HG02970 (cell line): ENCODE measurements around the gene TEAD1.

Source experiments
- ATAC-seq: cut with Tn5 transposase; IDR thresholded peaks from one replicate; pipeline ENCODE4 v1.9.1; 2021; ENCODE audit warnings: mild to moderate bottlenecking, moderate library complexity, moderate number of reproducible peaks; ENCODE audit not compliant: unreplicated experiment, low FRiP score

The TEAD1 gene

DNA sequence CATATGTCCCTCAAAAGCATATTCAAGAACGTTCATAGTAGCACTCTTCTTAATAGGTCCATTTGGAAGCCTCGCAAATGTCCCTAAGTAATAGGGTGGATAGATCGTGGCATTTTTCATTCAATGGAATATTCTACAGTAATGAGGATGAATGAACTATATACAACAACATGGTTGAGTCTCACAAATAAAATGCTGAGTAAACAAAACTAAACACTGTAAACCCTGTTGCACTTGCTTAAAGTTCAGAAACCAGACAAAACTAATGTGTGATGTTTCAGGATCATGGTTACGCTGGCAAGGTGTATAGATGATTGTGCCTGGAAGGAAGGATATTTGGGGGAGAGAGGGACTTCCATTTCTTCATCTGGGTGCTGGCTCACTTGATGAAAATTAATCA is 244.4 kb downstream of the TEAD1 start:
- no peak for ATAC-seq

DNA sequence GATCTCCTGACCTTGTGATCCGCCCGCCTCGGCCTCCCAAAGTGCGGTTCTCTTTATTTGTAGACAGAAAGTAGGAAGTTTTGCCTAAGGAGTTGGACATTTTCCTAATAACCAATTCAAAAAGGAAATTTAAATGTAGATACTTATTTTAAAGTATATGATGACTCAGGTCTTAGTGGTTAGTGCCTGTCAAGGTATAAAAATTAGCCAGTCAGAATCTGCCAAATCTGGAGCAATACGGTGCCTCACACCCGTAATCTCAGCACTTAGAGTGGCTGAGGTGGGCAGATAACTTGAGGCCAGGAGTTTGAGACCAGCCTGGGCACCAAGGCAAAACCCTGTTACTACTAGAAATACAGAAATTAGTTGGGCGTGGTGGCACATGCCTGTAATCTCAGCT is 248.2 kb downstream of the TEAD1 start:
- no peak for ATAC-seq

DNA sequence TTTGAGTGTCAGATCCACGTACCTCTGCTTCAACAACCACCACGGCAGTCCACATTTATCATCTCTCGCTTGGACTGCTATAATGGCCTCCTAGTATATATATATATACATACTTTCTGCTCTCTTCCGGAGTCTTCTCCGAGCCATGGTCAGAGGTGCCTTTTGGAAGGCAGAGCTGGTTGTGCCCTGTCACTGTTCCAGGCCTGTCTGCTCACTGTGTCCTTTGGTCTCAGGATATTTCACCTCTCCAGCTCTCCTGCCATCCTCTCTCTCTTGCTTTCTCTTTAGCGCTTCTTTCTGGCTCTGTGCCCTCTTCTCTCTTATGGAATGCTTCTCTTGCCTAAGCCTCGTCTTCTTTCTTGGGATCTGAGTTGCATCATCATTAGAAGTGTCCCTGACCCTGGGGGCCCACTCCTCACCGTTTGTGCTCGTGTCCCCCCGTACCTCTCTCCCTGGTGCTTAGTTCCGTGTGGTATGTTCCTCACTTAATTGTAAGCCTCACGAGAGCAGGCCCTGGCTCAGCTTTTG is 248.8 kb downstream of the TEAD1 start:
- ATAC-seq: no peak

- no peak for ATAC-seq
Measured at GRCh38 chr11:12924650-12925049, 250.4 kb downstream of the TEAD1 start.

DNA sequence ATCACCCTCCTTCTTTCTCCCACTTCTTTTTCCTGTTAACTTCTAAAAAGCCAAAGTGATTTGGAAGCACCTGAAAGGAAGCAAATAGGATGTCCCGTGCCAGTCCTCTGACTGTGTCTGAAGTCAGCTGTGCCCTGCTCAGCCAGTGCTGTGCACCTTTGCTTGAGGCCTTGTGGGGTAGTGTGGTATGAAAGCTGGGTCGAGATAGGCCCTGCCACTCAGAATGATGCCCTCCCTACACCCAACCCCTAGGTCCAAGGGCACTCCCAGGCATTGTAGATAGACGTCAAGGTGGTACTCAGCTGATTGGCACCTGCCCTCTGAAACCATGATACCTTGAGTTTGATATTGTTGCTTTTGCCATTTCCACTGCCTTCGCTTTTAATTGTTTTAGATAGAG is 251.3 kb downstream of the TEAD1 start:
- ATAC-seq: no peak

- no peak for ATAC-seq
Measured at GRCh38 chr11:12927221-12927620, 253.0 kb downstream of the TEAD1 start.

GRCh38 chr11:12927886-12928285 is 253.7 kb downstream of the TEAD1 start:
- no peak for ATAC-seq

DNA sequence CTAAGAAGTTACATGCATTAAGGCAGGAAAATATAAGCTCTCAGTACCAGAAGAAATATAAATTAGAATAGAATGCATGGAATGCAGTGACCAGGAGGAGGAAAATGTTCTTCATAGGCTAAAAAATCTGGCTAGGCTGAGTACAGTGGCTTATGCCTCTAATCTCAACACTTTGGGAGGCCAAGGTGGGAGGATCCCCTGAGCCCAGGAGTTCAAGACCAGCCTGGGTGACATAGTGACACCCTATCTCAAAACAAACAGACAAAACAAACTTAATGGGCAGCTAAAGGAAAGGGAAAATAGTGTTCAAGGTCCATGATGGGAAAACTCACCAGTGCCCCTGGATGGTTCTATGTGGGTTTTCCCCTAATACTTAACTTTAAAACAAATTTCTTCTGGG is 256.6 kb downstream of the TEAD1 start:
- ATAC-seq: no peak

DNA sequence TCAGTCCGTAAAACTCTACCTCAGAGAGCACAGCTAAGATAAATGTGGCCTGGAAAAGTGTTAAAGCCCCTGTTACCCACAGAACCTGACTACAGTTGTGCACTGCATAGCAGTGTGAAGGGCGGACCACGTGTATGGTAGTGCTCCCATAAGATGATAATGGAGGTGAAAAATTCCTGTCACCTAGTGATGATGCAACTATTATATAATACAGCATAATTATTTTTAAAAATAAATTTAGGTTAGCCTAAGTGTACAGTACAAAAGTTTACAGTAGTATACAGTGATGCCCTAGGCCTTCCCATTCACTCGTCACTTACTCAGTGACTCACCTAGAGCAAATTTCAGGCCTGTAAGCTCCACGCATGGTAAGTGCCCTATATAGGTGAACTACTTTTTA is 258.3 kb downstream of the TEAD1 start:
- no peak for ATAC-seq

- no peak for ATAC-seq
Measured at GRCh38 chr11:12936200-12936599, 262.0 kb downstream of the TEAD1 start.

- no peak for ATAC-seq
Measured at GRCh38 chr11:12938590-12939247, 264.5 kb downstream of the TEAD1 start.

- no peak for ATAC-seq
Measured at GRCh38 chr11:12941671-12942070, 267.4 kb downstream of the TEAD1 start.

DNA sequence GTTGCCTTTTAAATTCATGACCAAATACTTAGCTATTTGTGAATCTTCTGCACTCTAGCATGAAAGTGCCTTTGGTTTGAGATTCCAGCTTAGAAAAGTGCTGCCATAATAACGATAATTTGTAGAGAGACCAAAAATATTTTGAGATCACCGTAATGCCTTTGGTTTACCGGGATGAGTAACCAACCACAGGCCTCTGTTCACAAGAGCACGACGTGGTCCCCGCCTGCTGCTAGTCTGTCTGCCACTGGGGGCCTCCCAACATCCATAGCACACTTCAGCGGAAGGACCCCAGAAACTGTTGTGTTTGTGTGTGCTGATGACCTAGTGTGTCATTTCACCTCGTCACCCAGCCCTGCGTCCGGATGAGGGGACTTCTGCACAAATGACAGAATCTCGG is 267.9 kb downstream of the TEAD1 start:
- ATAC-seq: no peak

- no peak for ATAC-seq
Measured at GRCh38 chr11:12943311-12943710, 269.1 kb downstream of the TEAD1 start.

- no peak for ATAC-seq
Measured at GRCh38 chr11:12944889-12945288, 270.7 kb downstream of the TEAD1 start.

- no peak for ATAC-seq
Measured at GRCh38 chr11:12949453-12949852, 275.2 kb downstream of the TEAD1 start.

DNA sequence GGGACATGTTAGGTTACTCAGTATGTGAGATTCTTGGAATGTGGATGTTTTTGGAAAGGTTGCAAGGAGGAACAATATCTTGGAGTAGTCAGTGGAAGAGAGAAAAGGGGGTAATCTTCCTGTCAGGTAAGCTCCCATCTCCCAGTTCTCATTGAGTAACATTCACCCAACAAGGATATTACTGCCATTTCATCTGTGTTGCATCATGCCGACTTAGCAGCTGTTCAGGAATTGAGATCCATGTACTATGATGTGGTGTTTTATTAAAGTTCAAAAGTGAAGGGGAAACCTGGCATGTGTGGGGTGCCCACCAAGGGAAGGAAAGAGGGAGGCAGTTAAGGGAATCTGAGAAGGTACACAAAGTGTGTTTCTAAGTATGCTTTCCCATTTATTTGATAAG is 276.4 kb downstream of the TEAD1 start:
- no peak for ATAC-seq

- ATAC-seq: no peak
Measured at GRCh38 chr11:12951376-12951775, 277.2 kb downstream of the TEAD1 start.

DNA sequence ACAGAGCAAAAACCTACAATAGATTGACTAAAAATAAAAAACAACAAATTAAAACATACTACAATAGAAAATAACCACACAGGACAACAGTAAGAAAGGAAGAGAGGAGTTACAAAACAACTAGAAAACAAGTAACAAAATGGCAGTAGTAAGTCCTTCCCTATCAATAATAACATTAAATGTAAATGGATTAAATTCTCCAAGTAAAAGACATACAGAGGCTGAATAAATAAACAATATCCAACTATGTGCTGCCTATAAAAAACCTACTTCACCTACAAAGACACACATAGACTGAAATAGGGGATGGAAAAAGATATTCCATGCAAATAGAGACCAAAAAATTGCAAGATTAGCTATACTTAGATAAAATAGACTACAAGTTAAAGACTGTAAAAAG is 277.9 kb downstream of the TEAD1 start:
- no peak for ATAC-seq

DNA sequence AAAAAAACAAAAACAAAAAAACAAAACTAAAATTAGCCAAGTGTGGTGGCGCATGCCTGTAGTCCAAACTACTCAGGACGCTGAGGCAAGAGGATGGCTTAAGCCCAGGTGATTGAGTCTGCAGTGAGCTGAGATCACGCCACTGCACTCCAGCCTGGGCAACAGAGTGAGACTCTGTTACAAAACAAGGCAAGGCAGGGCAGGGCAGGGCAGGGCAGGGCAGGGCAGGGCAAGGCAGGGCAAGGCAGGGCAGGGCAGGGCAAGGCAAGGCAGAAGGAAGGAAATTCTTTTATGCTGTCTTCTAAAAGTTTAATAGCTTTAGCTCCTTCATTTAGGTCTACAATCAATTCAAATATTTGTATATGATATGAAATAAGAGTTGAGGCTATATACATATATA is 284.8 kb downstream of the TEAD1 start:
- ATAC-seq: no peak

DNA sequence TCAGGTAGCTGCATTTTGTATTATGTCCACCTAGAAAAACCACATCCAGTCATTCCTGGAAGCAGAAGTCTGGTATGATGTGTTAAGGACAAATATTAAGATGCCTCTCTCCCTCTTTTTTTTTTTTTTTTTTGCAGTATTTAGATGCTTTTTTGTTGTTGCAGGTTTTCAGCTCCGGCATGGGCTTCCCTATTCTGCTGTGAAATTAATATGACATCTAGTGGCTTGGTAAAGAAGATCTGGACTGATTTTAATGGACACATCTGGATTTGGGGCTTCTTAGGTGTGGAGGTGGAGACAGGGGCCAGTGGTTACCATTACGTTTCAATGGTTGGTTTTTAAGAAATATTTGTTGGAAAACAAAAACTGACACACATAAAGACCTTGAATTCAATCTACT is 287.4 kb downstream of the TEAD1 start:
- no peak for ATAC-seq

DNA sequence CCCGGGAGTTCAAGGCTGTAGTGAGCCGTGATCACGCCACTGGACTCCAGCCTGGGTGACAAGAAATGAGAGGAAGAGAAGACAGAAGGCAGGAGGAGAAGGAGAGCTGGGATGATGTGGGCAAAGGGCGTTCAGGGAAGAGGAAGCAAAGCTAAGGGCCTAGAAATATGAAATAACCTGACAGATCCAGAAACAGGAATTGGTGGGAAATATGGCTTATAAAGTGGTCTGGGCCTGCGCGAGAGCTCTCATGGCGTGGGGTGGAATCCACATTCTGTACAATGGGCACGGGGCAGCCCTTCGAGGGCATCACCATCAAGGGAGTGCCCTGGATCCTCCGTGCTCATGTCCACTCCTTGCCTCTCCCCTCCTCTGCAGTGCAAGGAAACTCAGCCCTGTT is 288.1 kb downstream of the TEAD1 start:
- ATAC-seq: no peak

GRCh38 chr11:12963051-12963450 is 288.8 kb downstream of the TEAD1 start:
- ATAC-seq: no peak
